Measurements from ENCODE around the gene NAA10.
"Not testable (repeated sequence)": the region's sequence is repeated elsewhere in the genome, so short reads cannot be mapped to it uniquely, and the experiment has no call there.

Gene NAA10

DNA sequence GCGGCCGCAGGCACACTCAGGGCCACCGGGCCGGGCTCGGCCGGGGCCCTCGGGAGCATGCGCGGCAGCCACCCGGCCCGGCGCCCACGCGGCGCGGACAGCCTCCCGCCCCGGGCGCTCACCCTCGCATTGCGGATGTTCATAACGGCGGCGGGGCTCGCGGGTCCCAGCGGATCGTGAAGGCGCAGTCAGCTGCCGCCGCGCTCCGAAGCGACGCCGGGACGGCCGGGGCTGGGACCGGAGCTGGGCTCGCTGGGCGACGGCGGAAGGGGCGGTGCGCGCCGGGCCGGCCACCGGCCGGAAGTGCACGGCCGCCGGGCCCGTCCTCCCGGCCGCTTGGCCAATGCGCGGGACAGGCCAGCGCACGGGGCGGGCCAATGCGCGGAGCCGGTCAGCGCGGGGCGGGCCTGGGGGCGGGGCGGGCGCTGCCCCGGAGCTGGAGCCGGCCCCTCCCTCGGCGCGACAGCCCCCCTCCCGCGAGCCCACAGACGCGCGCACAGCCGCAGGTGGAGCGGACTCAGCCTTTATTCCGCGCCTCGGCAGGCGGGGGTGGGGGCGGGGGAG lies at the start of gene NAA10:
Gene NAA10 (minus strand): TSS at position 276 of the 564 bp plus-strand sequence. CDS start 133 bp downstream, at position 143.
- DNase-seq (ENCODE audit: low spot score) = peak; percentile 77

DNA sequence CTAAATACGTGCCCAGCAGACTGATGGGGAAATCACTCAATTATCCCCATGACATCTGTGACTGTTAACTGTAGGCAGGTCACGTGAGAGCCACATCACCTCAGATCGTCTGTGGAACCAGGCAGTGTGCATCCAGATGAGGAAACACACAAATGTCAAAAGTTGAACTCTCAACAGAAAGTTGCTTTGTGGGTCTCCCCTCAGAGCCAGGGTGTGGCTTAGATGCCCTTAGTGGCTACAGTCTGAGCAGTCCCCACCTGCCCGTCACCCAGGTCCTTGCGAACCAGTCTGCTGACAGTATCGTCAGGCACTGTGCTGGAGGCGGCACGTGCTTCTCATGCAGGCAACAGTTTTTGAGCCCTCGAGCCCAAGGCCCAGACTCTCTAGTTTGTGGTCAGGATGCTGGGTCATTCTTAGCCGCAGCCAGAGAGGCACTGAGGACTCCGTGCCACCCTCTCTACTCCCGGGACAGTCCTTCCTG lies 48.5 kb upstream of the NAA10 start:
- no peak for DNase-seq (ENCODE audit: low spot score)

DNA sequence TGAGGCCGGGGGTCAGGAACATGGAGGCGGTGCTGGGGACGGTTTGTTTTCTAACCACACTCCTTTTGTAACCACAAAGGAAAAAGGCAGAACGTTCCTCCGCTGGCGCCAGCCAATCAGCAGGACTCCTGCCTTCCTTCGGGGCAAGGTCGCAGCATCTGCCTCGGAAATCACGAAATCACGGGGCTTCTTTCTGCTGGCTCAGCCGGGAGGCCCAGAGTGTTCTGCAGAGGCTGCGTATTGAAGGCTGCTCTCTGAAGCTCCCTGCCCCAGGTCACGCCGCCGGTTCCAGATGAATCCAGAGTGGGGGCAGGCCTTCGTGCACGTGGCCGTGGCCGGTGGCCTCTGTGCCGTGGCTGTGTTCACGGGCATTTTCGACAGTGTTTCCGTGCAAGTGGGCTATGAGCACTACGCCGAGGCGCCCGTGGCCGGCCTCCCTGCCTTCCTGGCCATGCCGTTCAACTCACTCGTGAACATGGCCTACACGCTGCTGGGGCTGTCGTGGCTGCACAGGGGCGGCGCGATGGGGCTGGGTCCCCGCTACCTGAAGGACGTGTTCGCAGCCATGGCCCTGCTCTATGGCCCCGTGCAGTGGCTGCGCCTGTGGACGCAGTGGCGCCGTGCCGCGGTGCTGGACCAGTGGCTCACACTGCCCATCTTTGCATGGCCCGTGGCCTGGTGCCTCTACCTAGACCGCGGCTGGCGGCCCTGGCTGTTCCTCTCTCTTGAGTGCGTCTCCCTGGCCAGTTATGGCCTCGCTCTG lies 47.1 kb upstream of the NAA10 start:
- no peak for DNase-seq (ENCODE audit: low spot score)

DNA sequence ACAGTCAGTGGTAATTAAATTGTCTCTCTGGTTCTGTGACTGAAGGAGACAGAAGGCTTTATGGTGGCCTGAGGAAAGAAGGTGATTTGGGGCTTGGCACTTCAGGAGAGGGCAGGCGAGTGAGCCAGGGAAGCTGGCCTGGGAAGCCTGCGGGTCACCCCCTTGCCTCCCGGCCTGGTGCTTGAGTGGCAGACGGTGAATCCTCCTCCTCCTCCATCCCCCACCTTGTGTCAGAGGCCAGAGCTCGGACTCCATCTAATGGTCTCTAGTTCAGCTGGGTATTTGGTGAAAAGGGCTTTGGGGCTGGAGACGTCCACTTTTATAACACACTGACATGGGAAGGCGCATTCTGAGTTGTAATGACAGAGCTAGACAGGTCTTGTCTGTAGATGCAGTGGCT lies 46.4 kb upstream of the NAA10 start:
- no peak for DNase-seq (ENCODE audit: low spot score)

DNA sequence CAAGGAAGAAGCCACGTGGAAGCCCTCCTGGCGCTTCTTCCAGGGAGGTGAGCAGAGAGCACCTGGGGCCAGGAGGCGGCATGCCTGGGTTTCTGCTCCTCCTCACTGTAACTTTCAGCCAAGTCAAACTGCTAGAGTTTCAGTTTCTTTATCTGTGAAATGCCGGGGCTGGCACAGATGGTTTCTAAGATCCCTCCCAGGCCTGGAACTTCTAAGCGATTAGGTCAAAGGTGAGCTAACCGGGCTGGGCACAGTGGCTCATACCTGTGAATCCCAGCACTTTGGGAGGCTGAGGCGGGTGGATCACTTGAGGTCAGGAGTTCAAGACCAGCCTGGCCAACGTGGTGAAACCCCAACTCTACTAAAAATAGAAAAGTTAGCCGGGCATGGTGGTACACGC lies 45.6 kb upstream of the NAA10 start:
- DNase-seq (ENCODE audit: low spot score) = not testable (repeated sequence)

DNA sequence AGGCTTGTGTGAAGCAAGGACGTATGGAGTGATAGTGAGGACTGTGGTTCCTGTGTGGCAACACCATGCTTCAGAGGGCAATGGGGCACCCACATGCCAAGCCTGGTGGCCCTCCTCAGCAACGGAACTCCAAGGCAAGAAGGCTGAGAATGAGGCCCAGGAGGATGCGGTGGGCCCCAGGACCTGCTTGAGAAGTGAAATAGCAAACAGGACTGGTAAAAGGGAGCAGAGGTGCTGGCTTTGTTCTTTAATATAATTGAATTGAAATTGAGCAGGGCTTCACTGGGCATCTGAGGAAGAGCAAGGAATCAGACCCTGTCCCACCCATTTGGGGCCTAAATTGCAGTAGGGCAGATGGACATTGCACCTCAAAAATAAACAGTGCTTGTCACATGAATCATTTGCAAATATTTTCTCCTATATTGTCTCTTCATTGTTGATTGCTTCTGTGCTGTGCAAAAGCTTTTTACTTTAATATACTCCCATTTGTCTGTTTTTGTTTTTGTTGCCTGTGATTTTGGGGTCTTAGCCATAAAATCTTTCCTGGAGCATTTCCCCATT lies 40.0 kb upstream of the NAA10 start:
- no peak for DNase-seq (ENCODE audit: low spot score)

DNA sequence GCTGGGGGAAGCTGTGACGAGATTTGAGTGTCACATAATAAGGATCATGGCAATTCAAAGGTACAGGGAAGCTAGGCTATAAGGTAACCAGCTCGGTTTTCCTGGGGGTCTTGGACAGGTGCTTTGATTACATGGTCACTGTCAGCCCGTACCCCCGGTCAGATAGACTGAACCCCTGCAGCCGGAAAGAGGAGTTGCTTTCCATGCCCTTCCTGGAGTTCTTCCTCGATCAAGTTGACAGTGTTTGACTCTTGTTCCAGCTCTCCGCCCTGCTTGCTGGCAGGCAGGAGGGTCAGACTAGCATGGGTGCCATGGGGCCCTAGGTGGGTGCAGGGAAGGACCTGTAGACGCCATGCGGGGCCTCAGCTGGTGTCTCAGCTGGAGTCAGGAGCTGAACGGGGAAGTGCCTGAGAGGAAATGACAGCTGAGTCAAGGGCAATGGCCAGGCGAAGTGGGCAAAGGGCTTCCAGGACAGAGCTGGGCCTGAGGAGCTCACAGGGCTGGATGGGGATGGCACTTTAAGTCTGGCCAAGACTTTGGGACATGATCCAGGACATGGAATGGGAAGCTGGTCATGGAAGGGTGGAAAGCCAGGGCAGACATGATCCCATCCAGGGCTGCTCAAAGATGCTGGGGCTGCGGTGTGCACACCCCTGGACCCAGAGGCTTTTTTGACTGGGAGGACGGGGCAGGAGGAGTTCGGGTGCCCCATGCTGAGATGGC lies 39.3 kb upstream of the NAA10 start:
- DNase-seq (ENCODE audit: low spot score) = no peak

DNA sequence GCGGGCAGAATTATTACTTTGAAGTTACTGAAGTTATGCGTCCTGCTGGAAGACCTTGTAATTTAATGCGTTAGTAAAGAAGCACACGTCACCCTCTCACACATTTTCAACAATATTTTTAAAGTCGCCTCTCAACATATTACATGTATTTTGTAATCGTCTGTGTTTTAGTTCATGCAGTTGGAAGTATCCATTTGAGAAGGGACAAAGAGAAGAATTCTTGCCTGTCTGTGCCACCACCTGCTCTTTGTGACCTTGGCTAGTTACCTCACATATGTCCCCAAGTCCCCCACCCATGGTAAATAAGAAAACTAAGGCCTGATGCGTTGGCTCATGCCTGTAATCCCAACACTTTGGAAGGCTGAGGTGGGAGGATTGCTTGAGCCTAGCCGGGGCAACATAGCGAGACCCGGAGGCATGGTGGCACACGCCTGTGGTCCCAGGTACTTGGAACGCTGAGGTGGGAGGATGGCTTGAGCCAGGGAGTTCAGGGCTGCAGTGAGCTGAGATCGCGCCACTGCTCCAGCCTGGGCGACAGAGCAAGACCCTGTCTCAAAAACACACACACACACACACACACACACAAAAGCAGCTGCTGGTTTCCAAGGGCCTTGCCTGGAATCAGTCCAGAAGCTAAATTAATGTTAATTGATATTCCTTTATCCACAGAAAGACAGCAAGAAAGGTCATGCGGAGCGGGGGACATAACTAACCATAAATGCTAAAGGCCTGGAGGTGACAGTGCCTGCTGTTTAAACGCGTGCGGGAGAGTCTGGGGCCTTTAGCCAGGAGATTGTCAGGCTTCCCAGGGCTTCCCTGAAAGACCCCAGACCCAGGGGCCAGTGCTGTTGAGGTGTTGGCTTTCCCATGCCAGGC lies 38.5 kb upstream of the NAA10 start:
- DNase-seq (ENCODE audit: low spot score) = no peak

DNA sequence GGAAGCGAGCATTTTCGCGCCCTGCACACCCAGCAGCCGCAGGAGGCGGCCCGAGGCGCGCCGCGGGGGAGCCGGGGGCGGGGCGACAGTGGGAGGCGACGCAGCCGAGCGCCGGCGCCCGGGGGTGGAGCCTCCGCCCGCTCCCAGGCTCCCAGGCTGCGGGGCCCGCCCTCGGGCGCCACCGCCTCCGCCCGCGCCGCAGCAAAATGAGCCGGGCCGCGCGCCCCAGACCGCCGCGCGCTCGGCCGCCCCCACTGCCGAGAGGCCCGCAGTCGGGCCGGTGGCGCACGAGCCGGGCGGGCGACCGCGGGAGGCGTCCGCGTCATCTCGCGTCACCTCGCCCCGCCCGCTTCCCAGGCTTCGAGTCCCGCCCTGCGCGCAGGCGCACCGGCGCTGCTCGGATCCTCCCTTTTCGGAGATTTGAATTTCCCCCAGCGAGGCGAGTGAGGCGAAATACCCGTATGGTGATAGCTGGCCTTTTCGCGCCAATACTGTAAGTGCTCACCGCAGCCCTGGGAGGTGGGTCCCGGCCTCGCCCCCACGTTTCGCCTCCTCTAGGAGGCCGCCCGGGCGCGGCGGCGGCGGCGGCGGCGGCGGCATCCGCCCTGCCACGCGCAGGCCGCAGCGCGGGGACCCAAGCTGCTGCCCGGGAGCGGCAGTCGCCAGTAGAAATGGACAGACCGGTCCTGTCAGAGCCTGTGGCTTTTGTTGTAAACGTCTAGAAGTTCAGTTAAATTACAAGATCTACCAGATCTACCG lies 37.7 kb upstream of the NAA10 start, which contains the start of gene TMEM187:
Gene TMEM187 (plus strand): TSS at position 387 of the 759 bp plus-strand sequence. CDS start 9,309 bp downstream, outside the sequence.
- DNase-seq (ENCODE audit: low spot score) = peak; percentile 90

DNA sequence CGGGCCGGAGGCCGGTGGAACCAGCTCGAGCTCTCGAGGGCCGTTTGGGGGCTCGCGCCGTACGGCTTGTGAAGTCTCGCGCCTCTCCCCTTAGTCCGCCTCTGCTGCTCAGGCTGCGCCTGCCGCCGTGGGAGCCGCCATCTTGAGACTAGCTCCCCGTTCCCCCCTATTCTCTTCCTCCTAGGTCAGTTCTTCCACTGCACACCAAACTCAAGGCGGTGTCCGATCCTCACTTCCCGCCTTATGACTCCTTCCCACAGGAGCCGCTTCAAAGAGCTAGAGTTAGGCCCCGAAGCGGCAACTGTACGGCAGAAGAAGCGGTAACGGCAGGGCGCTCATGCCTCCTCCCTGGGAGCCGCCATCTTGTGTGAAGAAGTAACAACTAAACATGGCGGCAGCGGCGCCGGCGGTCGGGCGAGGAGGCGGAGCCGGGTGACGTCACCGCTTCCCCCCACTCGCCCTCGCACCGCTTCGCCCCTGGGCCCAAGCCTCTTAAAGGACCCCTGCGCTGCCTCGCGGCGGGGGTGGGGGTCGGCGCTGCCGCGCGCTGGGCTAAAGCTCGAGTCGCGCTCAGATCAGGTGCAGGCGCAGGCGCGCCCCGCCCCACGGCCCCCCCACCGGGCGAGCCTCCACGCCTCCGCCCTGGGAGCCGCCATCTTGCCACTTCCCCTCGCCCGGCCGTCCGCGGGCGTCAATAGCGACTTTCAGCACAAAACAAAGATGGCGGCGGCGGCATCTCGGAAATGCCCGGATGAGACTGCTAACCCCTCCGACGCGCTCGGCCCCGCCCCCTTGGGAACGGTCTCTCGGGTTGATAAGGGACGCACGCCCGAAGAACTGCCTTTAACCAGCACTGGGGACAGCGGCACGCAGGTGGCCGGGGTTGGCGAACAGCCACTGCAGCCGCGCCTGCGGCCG lies 36.9 kb upstream of the NAA10 start, which contains the start of gene HCFC1:
Gene HCFC1 (minus strand): TSS at position 369 of the 918 bp plus-strand sequence. CDS start 978 bp downstream, outside the sequence.
- DNase-seq (ENCODE audit: low spot score) = peak; percentile 91

DNA sequence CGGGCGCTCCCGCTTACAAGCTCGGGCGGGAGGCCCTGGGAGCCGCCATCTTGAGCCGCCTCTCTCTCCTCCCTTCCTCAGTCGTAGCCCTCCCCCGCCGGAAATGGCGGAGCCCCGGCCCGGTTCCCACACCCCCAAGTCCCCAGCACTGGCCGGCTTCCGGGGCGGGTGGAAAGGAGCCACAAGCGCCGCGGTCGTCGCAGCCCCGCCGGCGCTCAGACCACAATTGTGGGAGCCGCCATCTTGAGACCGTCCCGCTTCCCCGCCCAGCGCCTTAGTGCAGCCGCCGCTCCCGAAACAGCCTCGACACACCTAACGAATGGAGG lies 36.2 kb upstream of the NAA10 start:
- DNase-seq (ENCODE audit: low spot score) = peak; percentile 89

DNA sequence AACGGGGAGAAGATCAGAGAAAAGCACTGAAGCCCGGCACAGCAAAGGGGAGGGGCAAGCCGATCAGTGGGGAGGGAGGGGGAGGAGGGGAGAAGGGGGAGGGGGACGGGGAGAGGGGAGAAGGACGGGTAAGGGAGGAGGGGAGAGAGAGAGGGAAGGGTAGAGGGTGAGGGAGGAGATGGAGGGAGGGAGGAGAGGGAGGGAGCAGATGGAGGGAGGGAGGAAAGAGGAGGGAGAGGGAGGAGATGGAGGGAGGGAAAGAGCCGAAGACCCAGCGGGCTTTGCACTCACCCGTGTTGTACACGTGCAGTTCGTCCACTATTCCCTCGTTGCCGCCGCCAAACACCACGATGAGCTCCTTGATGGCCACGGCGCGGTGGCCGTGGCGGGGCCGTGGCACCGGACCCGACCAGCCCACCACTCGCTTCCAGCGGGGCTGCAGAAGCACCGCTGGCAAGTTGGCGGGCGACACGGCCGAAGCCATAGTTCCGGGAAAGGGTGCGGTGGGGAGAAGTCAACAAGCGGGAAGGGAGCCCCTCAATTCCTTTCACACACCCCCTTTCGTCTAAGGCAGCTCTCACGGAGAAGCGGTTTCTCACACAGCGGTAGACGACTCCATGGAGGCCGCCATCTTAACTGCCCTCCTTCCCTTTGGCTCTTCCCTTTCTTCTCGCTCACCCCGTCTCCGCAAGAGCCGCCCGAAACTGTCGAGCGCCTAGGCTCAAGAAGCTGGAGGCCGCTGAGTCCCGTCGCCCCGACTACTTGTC lies 35.7 kb upstream of the NAA10 start:
- no peak for DNase-seq (ENCODE audit: low spot score)

DNA sequence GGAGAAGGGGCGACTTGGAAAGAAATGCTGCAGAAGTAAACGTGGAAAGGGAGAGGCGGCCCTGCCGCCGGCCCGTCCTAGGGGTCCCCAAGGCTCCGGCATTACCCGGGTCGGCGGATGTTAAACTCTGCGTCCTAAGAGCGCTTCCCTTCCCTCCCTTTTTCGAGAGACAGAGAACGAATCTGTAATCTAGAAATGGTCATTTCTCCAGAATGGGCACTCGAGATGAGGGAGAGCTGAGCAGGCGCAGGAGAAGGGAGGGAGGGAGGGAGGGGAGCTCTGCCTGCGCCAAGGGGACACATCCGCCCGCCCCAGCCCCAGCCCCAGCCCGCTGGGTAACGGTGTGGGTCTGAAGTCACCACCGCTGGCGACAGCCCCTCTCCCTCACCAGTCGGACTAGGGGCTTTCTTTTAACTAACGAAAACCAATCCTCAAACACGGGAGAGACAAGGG lies 35.1 kb upstream of the NAA10 start:
- no peak for DNase-seq (ENCODE audit: low spot score)

DNA sequence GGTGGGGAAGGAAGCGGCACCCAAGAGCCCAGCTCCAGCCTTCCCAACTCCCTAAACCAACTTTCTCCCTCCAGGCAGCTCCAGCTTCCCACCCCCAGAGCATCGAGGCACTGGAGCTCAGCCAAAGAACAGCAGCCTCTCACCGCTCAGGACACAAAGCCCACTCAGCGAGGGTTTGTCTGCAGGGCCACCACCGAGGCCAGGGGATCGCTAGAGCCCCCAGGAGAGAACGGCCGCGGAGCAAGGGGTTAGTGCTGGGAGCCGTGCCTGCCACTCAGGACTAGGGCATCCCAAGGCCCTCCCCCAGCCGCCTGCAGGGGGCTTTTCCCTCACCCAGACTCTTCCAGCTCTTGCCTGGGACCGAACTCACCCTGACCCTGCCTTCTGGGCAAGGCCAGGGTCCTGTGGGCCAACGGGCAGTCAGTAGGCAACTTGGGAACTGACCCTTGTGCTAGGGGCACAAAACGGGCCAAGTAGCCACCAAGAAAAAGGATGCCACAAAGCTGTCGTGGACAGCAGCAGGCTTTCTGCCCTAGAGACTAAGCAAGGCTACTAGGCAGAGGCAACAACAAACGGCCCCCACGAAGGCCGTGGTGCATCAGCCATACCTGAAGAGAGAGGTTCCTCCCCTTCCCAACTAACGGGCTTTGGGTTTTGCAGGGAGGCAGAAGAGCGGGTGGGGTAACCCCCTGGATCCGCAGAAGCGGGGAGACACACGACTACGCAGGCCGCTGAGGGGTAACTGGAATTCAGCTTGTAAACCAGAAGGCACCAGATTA lies 34.5 kb upstream of the NAA10 start:
- DNase-seq (ENCODE audit: low spot score) = no peak

DNA sequence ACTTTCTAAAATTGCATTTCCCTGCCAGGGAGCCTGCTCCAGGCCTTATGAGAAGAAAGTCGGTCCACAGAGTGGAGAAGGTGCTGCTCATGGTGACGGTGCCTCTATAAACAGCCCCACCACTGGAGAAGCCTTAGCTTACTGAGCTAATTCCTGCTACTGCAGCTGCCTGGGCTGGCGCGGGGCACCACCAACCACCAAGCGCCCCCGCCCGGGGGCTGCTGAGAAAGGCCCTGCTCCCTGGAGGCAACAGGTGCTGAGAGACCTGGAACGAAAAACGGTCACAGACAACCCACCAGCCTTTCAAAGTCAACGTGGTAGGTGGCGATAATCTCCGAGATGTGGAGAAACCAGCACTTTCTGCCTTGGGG lies 33.9 kb upstream of the NAA10 start:
- no peak for DNase-seq (ENCODE audit: low spot score)

DNA sequence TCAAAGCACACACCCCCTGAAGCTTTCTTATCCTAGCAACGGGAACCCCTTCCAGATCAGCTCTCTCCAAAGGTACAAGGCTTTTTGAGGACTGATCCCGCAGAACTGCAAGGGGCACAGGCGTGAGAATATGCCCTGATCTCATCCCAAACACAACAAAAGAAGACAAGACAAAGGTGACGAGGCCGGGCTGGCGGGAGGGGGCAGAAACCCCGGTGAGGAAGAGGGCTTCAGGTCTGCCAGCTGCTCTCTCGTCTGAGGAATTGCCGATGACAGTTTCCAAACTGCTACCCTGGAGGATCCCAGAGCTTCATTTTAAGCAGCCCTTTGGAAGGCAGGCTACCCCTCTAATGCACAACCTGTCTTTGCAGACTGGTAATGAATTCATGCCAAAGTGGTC lies 33.4 kb upstream of the NAA10 start:
- DNase-seq (ENCODE audit: low spot score) = no peak

DNA sequence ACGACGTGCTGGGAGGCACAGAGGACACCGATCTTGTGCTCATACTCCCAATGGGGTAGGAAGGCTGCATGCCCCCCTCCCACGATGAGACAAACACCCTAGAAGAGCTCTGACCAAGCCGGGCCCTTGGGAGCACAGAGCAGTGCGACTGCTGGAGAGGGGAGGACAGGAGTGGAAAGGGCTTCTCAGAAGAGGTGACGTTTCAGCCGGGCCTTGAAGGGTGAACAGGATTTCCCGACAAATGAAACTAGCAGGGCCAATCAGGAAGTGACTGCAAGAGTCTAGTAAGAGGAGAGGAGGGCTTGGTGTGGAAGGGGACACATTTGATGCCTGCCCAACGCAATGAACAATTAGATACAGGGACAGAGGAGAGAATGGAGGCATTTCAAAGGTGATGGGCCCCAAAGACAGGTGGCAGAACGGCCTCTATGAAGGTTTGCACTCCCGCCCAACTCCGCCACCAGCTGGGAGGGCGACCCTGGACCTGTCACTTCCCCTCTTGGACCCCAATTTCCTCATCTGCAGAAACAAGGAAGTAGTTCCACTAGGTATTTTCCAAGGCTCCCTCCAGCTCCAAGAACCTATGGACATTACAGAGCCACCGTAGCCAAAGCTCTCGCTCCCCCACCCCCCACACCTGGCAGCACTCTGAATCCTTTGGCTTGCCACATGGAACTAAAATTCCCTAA lies 32.8 kb upstream of the NAA10 start:
- DNase-seq (ENCODE audit: low spot score) = no peak

Data from left forelimb (tissue), 1 donor.